A673 (cell line): ENCODE measurements around the gene LRRC42.

Experiments used
- CTCF ChIP-seq: fragments of 300-800, 200-600 bp; sonication (generic); conservative IDR thresholded peaks from 2 replicates; pipeline ENCODE4 v1.5.1; 2017; ENCODE audit warnings: low read depth, mild to moderate bottlenecking, antibody characterized with exemption, low read length, moderate library complexity, mixed read lengths
- EZH2 ChIP-seq: fragments of 200-600 bp; sonication (generic); IDR thresholded peaks from 2 replicates; pipeline ENCODE4 v1.6.1; 2017; ENCODE audit warnings: borderline replicate concordance, low read depth, mild to moderate bottlenecking, mixed read lengths, antibody characterized with exemption, low read length; ENCODE audit not compliant: poor library complexity, severe bottlenecking

- TF ChIP-seq CTCF (no peak), EZH2 (no peak)
These were observed 52.1 kb downstream of the LRRC42 start for GRCh38 chr1:53998223-53998622.
